Activated effector memory CD4-positive, alpha-beta T cell treated with anti-CD3 and anti-CD28 coated beads, Interleukin-2, amount 50 U/mL, for 16 hours (primary cell): ENCODE measurements around the gene RGPD4.

Source experiments
- DNase-seq: peaks from one replicate; pipeline ENCODE4 v3.0.0-alpha.2; 2020

The RGPD4 gene

GRCh38 chr2:107931412-107931811, 104.7 kb downstream of the RGPD4 start:
- no peak for DNase-seq

GRCh38 chr2:107932488-107932887, 105.8 kb downstream of the RGPD4 start:
- no peak for DNase-seq

- DNase-seq, result no peak
These were observed 106.3 kb downstream of the RGPD4 start for GRCh38 chr2:107932979-107933378.

- DNase-seq, result no peak
These were observed 110.0 kb downstream of the RGPD4 start for GRCh38 chr2:107936433-107937359.
